Uterus (tissue), 2 donors: ENCODE data around the gene CLOCK.

Experiments used
- POLR2A ChIP-seq, 2 donors: fragments of 450-650 bp; IDR thresholded peaks; one replicate each; pipeline ENCODE4 v1.6.1; 2016; ENCODE audit warnings: antibody characterized with exemption in 2 of 2, mild to moderate bottlenecking in 1 of 2, moderate library complexity in 1 of 2
- TF ChIP-seq, protein P1 (sequence below), 4 experiments: fragments of 200-600 bp in 2 of 4; fragments of 450-650 bp in 2 of 4; sonication (generic) in 2 of 4; IDR thresholded peaks; one replicate each; pipeline ENCODE4 v1.5.1; 2016 to 2019; ENCODE audit warnings: antibody characterized with exemption in 4 of 4, mild to moderate bottlenecking in 2 of 4, moderate library complexity in 1 of 4

DNA sequence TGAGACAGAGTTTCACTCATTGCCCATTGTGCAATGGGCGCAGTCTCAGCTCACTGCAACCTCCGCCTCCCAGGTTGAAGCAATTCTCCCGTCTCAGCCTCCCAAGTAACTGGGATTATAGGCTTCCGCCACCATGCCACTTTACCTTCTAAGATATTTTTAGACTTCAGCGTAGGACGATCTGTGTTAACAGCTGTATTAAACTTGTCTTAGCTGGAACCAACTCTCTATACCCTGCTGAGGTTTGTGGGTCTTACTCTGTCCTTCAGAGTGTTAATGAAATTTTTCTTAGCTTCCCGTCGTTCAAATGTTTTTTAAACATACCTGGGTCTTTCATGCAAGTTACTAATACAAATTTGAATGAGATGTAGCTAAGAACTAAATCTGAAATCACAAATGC, 136.3 kb downstream of the CLOCK start:
- TF ChIP-seq, protein P1, sequence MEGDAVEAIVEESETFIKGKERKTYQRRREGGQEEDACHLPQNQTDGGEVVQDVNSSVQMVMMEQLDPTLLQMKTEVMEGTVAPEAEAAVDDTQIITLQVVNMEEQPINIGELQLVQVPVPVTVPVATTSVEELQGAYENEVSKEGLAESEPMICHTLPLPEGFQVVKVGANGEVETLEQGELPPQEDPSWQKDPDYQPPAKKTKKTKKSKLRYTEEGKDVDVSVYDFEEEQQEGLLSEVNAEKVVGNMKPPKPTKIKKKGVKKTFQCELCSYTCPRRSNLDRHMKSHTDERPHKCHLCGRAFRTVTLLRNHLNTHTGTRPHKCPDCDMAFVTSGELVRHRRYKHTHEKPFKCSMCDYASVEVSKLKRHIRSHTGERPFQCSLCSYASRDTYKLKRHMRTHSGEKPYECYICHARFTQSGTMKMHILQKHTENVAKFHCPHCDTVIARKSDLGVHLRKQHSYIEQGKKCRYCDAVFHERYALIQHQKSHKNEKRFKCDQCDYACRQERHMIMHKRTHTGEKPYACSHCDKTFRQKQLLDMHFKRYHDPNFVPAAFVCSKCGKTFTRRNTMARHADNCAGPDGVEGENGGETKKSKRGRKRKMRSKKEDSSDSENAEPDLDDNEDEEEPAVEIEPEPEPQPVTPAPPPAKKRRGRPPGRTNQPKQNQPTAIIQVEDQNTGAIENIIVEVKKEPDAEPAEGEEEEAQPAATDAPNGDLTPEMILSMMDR (IDR thresholded peaks at IDR 0.05): no peak
- no peak for TF ChIP-seq POLR2A (IDR thresholded peaks at IDR 0.05)
